ENCODE data around the gene CD68.

DNA sequence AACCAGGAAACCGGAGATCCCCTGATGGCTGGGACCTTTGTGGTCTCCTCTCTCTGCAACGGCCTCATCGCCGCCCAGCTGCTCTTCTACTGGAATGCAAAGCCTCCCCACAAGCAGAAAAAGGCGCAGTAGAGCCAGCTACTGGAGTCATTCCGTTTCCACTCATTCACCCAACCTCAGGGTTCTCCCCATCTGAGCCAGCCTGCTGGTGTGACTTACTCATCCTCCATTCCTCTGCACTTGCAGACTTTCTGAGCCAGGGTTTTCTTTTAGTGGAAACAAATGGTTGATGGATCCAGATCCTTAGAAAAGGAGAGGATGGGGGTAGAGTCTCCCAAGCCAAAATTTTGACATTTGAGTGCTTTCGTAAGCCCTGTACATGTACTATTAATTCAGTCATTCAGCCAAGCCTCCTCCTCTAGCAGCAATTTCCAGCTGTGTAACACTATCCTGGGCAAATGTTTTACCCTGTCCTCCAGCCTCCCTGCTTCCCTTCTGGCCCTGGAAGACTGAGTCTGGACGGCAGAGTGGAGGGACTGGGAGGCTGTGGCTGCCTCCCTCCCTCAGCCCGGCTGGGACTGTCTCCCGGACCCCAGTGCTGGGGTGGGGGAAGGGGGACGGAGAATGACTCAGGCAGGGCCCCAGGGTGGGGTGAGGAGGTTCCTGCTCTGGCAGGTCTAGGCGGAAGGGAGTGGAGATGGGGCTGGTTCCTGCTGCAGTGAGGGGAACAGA is 8.1 kb downstream of the CD68 start:
- TF ChIP-seq POLR2AphosphoS5 (IDR thresholded peaks at IDR 0.05; ENCODE audit: low read depth, low read length) (no peak), TAF1 (IDR thresholded peaks at IDR 0.05; ENCODE audit: borderline replicate concordance, insufficient read depth, low read length) (no peak), FOXP2 (optimal IDR thresholded peaks at IDR 0.05; ENCODE audit: borderline replicate concordance, extremely low read depth, extremely low read length, insufficient read depth) (no peak), SIN3A (IDR thresholded peaks at IDR 0.05; ENCODE audit: borderline replicate concordance, insufficient read depth, low read length) (no peak)
- TF ChIP-seq, protein P1, sequence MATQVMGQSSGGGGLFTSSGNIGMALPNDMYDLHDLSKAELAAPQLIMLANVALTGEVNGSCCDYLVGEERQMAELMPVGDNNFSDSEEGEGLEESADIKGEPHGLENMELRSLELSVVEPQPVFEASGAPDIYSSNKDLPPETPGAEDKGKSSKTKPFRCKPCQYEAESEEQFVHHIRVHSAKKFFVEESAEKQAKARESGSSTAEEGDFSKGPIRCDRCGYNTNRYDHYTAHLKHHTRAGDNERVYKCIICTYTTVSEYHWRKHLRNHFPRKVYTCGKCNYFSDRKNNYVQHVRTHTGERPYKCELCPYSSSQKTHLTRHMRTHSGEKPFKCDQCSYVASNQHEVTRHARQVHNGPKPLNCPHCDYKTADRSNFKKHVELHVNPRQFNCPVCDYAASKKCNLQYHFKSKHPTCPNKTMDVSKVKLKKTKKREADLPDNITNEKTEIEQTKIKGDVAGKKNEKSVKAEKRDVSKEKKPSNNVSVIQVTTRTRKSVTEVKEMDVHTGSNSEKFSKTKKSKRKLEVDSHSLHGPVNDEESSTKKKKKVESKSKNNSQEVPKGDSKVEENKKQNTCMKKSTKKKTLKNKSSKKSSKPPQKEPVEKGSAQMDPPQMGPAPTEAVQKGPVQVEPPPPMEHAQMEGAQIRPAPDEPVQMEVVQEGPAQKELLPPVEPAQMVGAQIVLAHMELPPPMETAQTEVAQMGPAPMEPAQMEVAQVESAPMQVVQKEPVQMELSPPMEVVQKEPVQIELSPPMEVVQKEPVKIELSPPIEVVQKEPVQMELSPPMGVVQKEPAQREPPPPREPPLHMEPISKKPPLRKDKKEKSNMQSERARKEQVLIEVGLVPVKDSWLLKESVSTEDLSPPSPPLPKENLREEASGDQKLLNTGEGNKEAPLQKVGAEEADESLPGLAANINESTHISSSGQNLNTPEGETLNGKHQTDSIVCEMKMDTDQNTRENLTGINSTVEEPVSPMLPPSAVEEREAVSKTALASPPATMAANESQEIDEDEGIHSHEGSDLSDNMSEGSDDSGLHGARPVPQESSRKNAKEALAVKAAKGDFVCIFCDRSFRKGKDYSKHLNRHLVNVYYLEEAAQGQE (IDR thresholded peaks at IDR 0.05; ENCODE audit: insufficient read depth in 1 of 2, low read depth in 2 of 2, low read length in 2 of 2) = no peak

All from PFSK-1 (cell line).